ENCODE measurements around the gene SPO11.

DNA sequence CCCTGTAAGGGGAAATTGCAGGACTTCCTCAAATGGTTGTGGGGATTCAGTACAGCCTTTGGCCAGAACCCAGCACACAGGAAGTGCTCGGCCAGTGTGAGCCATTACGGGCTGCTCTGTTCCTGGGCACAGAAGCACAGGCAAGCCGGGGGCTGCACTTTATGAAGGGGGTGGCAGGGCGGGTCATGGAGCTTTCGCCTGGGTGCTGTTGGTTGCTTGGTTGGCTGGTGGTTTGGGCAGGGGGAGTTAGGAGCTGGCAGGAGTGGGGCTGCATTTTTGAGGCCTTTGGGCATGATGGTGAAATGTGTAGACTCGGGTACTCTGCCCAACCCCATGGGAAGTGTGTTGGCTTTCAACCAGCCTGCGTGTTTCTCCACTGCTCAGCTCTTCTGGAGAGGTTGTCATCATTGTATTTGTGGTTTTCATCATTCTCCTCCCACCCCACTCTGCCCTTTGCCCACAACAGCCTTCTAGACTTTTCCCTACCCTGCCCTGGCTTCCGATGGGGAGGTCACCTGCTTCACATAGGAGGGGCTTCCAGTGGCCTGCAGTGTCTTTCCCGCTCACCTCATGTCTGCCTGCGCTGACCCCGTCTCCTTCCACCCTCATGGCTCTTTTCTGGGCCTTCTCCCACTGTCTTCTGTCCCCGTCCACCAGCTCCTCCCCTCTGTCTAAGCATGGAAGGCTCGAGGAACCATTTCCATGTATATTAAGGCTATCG is 45.5 kb downstream of the SPO11 start:
- TF ChIP-seq POLR2A (IDR thresholded peaks at IDR 0.05), result no peak
- TF ChIP-seq, protein P1, sequence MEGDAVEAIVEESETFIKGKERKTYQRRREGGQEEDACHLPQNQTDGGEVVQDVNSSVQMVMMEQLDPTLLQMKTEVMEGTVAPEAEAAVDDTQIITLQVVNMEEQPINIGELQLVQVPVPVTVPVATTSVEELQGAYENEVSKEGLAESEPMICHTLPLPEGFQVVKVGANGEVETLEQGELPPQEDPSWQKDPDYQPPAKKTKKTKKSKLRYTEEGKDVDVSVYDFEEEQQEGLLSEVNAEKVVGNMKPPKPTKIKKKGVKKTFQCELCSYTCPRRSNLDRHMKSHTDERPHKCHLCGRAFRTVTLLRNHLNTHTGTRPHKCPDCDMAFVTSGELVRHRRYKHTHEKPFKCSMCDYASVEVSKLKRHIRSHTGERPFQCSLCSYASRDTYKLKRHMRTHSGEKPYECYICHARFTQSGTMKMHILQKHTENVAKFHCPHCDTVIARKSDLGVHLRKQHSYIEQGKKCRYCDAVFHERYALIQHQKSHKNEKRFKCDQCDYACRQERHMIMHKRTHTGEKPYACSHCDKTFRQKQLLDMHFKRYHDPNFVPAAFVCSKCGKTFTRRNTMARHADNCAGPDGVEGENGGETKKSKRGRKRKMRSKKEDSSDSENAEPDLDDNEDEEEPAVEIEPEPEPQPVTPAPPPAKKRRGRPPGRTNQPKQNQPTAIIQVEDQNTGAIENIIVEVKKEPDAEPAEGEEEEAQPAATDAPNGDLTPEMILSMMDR (IDR thresholded peaks at IDR 0.05), result no peak

Measured in Peyer's patch (tissue), 4 donors.